Large intestine (tissue), 3 donors: ENCODE data around the gene IL17REL. TPM values are rescaled to one million over a fixed set of nuclear protein-coding genes. Genes with fewer than 3 reads are reported as not detected.

ENCODE experiments used
- DNase-seq, 2 donors: peaks; one replicate each; pipeline versions ENCODE4 v3.0.0 to v3.0.0-alpha.2; 2013
- H3K27ac ChIP-seq: one replicate; pipeline ENCODE4 v1.5.1; 2013; ENCODE audit warnings: low read length
- H3K27me3 ChIP-seq: 2 replicates; pipeline ENCODE4 v1.6.1; 2013; ENCODE audit warnings: low read length; ENCODE audit not compliant: control insufficient read depth, insufficient read depth
- H3K36me3 ChIP-seq: 2 replicates; pipeline ENCODE4 v1.6.1; 2013; ENCODE audit warnings: low read length; ENCODE audit not compliant: control insufficient read depth, insufficient read depth
- H3K4me1 ChIP-seq: one replicate; pipeline ENCODE4 v1.6.1; 2013; ENCODE audit warnings: low read length; ENCODE audit not compliant: control insufficient read depth, insufficient read depth
- H3K4me3 ChIP-seq: one replicate; pipeline ENCODE4 v1.5.1; 2013; ENCODE audit warnings: low read length
- H3K9me3 ChIP-seq: one replicate; pipeline ENCODE4 v1.6.1; 2013; ENCODE audit warnings: mild to moderate bottlenecking, low read depth, low read length, moderate library complexity; ENCODE audit not compliant: control insufficient read depth
- WGBS: methylation state at CpG from one replicate; pipeline ENCODE4 v1.1.5; 2013; ENCODE audit warnings: low lambda C conversion rate; ENCODE audit not compliant: insufficient coverage; 5-methylcytosine and 5-hydroxymethylcytosine counted together
- polyA plus RNA-seq: library from polyadenylated mRNA; unstranded; fragments of 120-200 nt; gene quantifications from one replicate; pipeline ENCODE4 v1.2.1, GENCODE V29; 2013

The IL17REL gene
- polyA plus RNA-seq, 1 donor, result 0.31 TPM

- Histone ChIP-seq H3K27ac (no peak overlapping the region), H3K4me1 (no peaks in the 10 kb centered on the region), H3K36me3 (no peaks in the 10 kb centered on the region), H3K4me3 (no peak overlapping the region), H3K9me3 (peaks cover 6% of the 10 kb centered on the region), H3K27me3 (peaks cover 25% of the 10 kb centered on the region)
- WGBS, result 76% methylated on average over 5 of the region's 7 CpGs
- no peak for DNase-seq
These were observed 32.8 kb downstream of the IL17REL start for GRCh38 chr22:49979587-49980264.

DNA sequence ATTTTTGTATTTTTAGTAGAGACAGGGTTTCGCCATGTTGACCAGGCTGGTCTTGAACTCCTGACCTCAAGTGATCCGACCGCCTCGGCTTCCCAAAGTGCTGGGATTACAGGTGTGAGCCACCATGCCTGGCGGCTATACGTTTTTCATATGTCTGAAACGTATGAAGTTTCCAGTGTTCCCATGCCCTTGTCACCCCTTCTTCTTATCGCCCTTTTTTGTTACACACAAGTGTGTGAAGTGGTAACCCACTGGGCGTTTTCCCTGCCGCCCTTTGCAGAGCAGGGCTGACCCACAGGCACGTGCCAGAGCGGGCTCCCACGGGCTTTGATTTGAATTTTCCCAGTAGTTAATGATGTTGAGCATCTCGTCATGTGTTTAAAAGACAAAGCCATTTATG, 35.0 kb downstream of the IL17REL start:
- H3K27me3 ChIP-seq, result peaks cover 5% of the 10 kb centered on the region
- 100% methylated on average over 1 of the region's 14 CpGs for WGBS
- H3K27ac ChIP-seq, result no peak overlapping the region
- H3K36me3 ChIP-seq, result no peaks in the 10 kb centered on the region
- DNase-seq, result no peak
- H3K4me1 ChIP-seq, result peaks cover under 1% of the 10 kb centered on the region
- peaks cover 8% of the 10 kb centered on the region for H3K9me3 ChIP-seq
- no peak overlapping the region for H3K4me3 ChIP-seq

DNA sequence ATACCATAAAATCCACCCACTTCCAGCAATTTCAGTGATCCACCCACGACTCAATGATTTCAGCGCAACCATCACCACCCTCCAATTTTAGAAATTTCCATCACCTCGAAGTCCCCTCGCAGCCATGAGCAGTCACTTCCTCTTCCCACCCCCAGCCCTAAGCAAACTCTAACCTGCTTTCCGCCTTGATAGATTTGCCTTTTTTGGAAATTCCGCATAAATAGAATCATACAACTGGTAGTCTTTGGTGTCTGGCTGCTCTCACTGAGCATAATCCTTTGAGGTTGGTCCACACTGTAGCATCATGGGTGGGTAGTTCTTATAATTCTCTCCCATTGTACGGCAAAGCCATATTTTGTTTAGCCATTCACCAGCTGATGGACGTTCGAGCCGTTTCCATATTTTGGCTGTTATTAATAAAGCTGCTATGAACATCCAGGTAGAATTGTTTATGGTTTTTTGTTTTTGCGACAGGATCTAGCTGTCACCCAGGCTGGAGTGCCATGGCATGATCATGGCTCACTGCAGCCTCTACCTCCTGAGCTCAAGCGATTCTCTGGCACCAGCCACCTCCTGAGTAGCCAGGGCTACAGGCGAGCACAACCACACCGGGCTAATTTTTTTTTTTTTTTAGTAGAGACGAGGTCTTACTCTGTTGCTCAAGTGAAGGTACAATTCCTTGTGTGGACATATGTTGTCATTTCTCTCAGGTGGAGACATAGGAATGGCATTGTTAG, 36.0 kb downstream of the IL17REL start:
- no peak overlapping the region for H3K27ac ChIP-seq
- no peak for DNase-seq
- H3K4me3 ChIP-seq, result no peak overlapping the region
- 85% methylated on average over 4 of the region's 15 CpGs for WGBS
- peaks cover 8% of the 10 kb centered on the region for H3K9me3 ChIP-seq
- H3K4me1 ChIP-seq, result peaks cover 2% of the 10 kb centered on the region
- no peaks in the 10 kb centered on the region for H3K36me3 ChIP-seq
- H3K27me3 ChIP-seq, result peaks cover 10% of the 10 kb centered on the region

DNA sequence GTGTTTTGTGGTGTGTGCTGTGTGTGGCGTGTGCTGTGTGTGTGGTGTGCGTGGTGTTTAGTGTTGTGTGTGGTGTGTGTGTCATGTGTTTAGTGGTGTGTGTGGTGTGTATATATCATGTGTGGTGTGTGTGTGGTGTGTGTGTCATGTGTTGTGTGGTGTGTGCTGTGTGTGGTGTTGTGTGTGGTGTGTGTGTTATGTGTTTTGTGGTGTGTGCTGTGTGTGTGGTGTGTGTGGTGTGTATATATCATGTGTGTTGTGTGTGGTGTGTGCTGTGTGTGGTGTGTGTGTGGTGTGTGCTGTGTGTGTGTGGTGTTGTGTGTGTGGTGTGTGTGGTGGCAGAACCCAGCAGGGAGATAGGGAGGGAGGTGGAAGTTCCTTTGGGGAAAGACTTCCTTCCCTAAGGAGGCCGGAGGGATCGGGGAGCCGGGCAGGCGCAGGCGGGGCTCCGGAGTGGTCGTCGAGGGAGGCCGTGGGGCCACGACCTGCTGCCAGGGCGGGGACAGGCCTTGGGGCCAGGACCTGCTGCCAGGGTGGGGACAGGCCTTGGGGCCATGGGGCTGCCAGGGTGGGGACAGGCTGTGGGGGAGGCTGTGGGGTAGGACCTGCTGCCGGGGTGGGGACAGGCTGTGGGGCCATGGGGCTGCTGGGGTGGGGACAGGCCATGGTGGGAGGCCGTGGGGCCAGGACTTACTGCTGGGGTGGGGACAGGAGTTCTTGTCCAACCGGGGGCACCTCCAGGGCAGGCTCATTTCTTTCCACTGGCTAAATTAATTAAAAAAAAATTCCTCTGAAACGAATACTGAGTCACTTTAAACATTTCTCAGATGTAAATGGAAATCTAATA, 36.8 kb downstream of the IL17REL start:
- peaks cover 8% of the 10 kb centered on the region for H3K9me3 ChIP-seq
- no peak overlapping the region for H3K27ac ChIP-seq
- H3K4me3 ChIP-seq, result no peak overlapping the region
- H3K27me3 ChIP-seq, result peaks cover 15% of the 10 kb centered on the region
- peaks cover 4% of the 10 kb centered on the region for H3K4me1 ChIP-seq
- DNase-seq, result peak in 1 of 2 donors; percentile 42
- WGBS, result 20% methylated on average over 1 of the region's 17 CpGs
- no peaks in the 10 kb centered on the region for H3K36me3 ChIP-seq

- peaks cover 15% of the 10 kb centered on the region for H3K27me3 ChIP-seq
- DNase-seq, result peak in 1 of 2 donors; percentile 55
- WGBS, result 100% methylated on average over 2 of the region's 5 CpGs
- no peak overlapping the region for H3K4me3 ChIP-seq
- H3K36me3 ChIP-seq, result no peaks in the 10 kb centered on the region
- H3K9me3 ChIP-seq, result peaks cover 8% of the 10 kb centered on the region
- no peak overlapping the region for H3K27ac ChIP-seq
- peaks cover 16% of the 10 kb centered on the region for H3K4me1 ChIP-seq
These were observed 39.3 kb downstream of the IL17REL start for GRCh38 chr22:49973018-49973961.

DNA sequence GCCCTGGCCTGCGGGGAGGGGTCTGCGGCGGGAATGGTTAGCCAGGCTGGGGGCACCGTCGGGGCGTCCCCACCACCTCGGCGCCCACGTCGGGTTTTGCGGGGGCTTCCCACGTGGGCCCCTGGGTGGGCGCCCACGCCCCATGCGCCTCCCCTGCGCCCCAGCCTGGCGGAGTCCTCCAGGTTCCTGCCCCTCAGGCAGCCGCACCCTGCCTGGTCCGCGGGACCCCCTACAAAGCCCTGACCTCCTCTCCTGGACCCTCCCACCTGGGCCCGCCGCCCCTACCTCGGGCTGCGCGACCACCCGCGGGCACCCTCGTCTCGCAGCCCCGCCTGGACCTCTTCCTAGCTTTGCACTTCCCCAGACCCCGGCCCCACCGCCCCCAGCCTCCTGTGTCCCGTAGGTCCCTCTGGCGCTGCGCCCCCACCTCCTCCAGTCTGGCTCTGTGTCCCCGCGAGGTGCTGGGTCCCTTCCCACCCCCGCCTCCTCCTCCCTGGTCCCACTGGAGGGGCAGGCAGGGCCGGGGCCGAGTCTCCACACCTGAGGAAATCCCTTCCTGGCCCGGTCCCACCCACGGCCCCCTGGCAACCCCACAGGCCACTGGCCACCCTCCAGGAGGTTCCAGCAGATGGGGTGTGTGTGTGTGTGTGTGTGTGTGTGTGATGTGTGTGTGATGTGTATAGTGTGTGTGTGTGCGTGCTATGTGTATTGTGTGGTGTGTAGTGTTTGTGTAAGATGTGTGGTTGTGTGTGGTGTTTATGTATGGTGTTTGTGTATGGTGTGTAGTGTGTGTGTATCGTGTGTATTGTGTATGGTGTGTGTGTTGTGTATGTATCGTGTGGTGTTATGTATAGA, 40.2 kb downstream of the IL17REL start:
- peak in 1 of 2 donors; percentile 22 for DNase-seq
- Histone ChIP-seq H3K27ac (no peak overlapping the region), H3K4me3 (peak overlapping the region; percentile 54), H3K4me1 (peaks cover 16% of the 10 kb centered on the region), H3K9me3 (peaks cover 8% of the 10 kb centered on the region), H3K36me3 (no peaks in the 10 kb centered on the region), H3K27me3 (peaks cover 15% of the 10 kb centered on the region)
- 100% methylated on average over 1 of the region's 45 CpGs for WGBS

GRCh38 chr22:49971232-49972162, 41.1 kb downstream of the IL17REL start:
- Histone ChIP-seq H3K36me3 (no peaks in the 10 kb centered on the region), H3K9me3 (peaks cover 8% of the 10 kb centered on the region), H3K4me1 (peaks cover 22% of the 10 kb centered on the region), H3K27ac (peak overlapping the region; percentile 87), H3K4me3 (peak overlapping the region; percentile 54), H3K27me3 (peaks cover 15% of the 10 kb centered on the region)
- no CpG with 5 or more reads among the region's 81 CpGs for WGBS
- DNase-seq, result peak; percentile 79 to 90

DNA sequence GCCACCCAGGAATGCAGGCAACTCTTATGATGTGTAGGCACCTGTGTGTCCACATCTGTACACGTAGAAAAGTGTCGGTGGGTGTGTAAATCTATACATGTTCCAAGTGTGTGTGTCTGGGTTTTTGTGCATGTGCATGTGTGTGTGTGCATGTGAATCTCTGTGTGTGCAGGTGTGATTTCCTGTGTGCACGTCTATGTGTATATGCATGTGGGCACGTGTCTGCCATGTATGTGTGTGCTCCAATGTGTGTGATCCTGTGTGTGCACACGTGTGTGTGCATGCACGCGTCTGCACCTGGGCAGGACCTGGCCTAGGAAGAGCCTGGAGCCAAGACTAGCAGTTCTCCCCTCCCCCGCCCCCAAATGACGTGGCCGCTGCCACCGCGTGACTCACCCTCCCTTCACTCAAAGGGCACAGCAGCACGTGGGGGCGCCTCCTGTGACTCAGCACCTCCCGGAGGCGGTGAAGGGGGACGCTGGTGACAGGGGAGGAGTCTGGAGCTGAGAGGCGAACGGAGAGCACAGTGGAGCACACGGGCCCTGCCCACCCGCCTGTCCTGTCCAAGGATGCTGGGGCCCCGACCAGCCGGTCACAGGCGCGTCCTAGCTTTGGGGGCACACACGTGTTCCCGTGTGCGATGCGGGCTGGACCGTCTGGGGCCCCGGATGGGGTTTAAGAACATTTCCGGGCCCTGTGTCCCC, 41.9 kb downstream of the IL17REL start:
- Histone ChIP-seq H3K27me3 (peaks cover 15% of the 10 kb centered on the region), H3K27ac (peak overlapping the region; percentile 87), H3K4me1 (peaks cover 30% of the 10 kb centered on the region), H3K4me3 (peak overlapping the region; percentile 54), H3K9me3 (peaks cover 8% of the 10 kb centered on the region), H3K36me3 (no peaks in the 10 kb centered on the region)
- peak; percentile 99 for DNase-seq
- no CpG with 5 or more reads among the region's 32 CpGs for WGBS
